SK-N-SH treated with all-trans-retinoic acid at 6 μM for 48 hours (cell line): ENCODE measurements around the gene TSC2.

Experiments
- CSDC2 ChIP-seq: fragments of 250-450 bp; sonication (Bioruptor Pico); IDR thresholded peaks from 2 replicates; pipeline ENCODE4 v1.5.0; 2020; ENCODE audit warnings: mild to moderate bottlenecking, moderate library complexity
- ESRRG ChIP-seq: fragments of 250-450 bp; sonication (Bioruptor Pico); IDR thresholded peaks from 2 replicates; pipeline ENCODE4 v1.6.1; 2021; ENCODE audit warnings: mild to moderate bottlenecking
- GLIS3 ChIP-seq: fragments of 250-450 bp; sonication (Bioruptor Pico); IDR thresholded peaks from 2 replicates; pipeline ENCODE4 v1.5.0; 2020; ENCODE audit warnings: mild to moderate bottlenecking, moderate library complexity
- ISL1 ChIP-seq: fragments of 250-450 bp; sonication (Bioruptor Pico); IDR thresholded peaks from 2 replicates; pipeline ENCODE4 v2.1.2; 2022; ENCODE audit warnings: mild to moderate bottlenecking, moderate library complexity
- PATZ1 ChIP-seq: fragments of 250-450 bp; sonication (Bioruptor Pico); IDR thresholded peaks from 2 replicates; pipeline ENCODE4 v1.8.0; 2020; ENCODE audit warnings: mild to moderate bottlenecking, moderate library complexity, borderline replicate concordance
- PPARA ChIP-seq: fragments of 250-450 bp; sonication (Bioruptor Pico); IDR thresholded peaks from 2 replicates; pipeline ENCODE4 v1.5.0; 2020; ENCODE audit warnings: mild to moderate bottlenecking, borderline replicate concordance
- RARB ChIP-seq: fragments of 250-450 bp; sonication (Bioruptor Pico); IDR thresholded peaks from 2 replicates; pipeline ENCODE4 v1.8.0; 2021; ENCODE audit warnings: mild to moderate bottlenecking, moderate library complexity
- SNAI2 ChIP-seq: fragments of 250-450 bp; sonication (Bioruptor Pico); IDR thresholded peaks from 2 replicates; pipeline ENCODE4 v1.5.0; 2020; ENCODE audit warnings: mild to moderate bottlenecking, moderate library complexity
- TOX ChIP-seq: fragments of 250-450 bp; sonication (Bioruptor Pico); IDR thresholded peaks from 2 replicates; pipeline ENCODE4 v1.8.0; 2021; ENCODE audit warnings: mild to moderate bottlenecking, moderate library complexity, borderline replicate concordance
- ZNF70 ChIP-seq: fragments of 450-650 bp; formaldehyde crosslinking; IDR thresholded peaks from 2 replicates; pipeline ENCODE4 v1.5.0; 2020; ENCODE audit warnings: mild to moderate bottlenecking, moderate library complexity

- TF ChIP-seq ZNF70 (CRISPR knock-in tag), result no peak
- no peak for TF ChIP-seq CSDC2
- TF ChIP-seq ESRRG (CRISPR knock-in tag), result no peak
- TF ChIP-seq GLIS3, result no peak
- no peak for TF ChIP-seq RARB (CRISPR knock-in tag)
- no peak for TF ChIP-seq PATZ1 (CRISPR knock-in tag)
- no peak for TF ChIP-seq SNAI2 (CRISPR knock-in tag)
- TF ChIP-seq PPARA (CRISPR knock-in tag), result no peak
- TF ChIP-seq TOX (CRISPR knock-in tag), result no peak
- no peak for TF ChIP-seq ISL1 (CRISPR knock-in tag)
Observed at GRCh38 chr16:2003231-2003826, 44.5 kb upstream of the TSC2 start.
